HL-60 (cell line): ENCODE data around the gene CACNA1C.

Source experiments
- DNase-seq, 2 experiments: peaks; one replicate each; pipeline ENCODE4 v3.0.0-alpha.2; 2010 to 2020; ENCODE audit warnings: low read depth in 1 of 2, low spot score in 1 of 2
- H3K27ac ChIP-seq: fragments of 250-450 bp; sonication (Bioruptor Pico); replicated peaks from 2 replicates; pipeline ENCODE4 v1.5.1; 2020; ENCODE audit warnings: mild to moderate bottlenecking, moderate library complexity
- H3K27me3 ChIP-seq: fragments of 250-450 bp; sonication (Bioruptor Pico); 2 replicates; pipeline ENCODE4 v1.5.1; 2021; ENCODE audit warnings: mild to moderate bottlenecking, moderate library complexity; ENCODE audit not compliant: insufficient read depth, poor library complexity, severe bottlenecking
- H3K4me3 ChIP-seq: replicated peaks from 2 replicates; pipeline ENCODE4 v1.5.1; 2011; ENCODE audit warnings: mild to moderate bottlenecking, control low read depth, low read length; ENCODE audit not compliant: insufficient read depth
- GABPA ChIP-seq: IDR thresholded peaks from 2 replicates; pipeline ENCODE4 v1.6.1; 2012; ENCODE audit warnings: low read depth
- POLR2AphosphoS5 ChIP-seq: IDR thresholded peaks from 2 replicates; pipeline ENCODE4 v1.6.1; 2012; ENCODE audit warnings: low read depth
- SPI1 ChIP-seq: IDR thresholded peaks from 2 replicates; pipeline ENCODE4 v1.6.1; 2012; ENCODE audit warnings: low read depth, mild to moderate bottlenecking, borderline replicate concordance
- TF ChIP-seq, protein P1 (sequence below): IDR thresholded peaks from 2 replicates; pipeline ENCODE4 v1.6.1; 2012; ENCODE audit warnings: low read depth; ENCODE audit not compliant: insufficient replicate concordance
- TF ChIP-seq, protein P2 (sequence below): IDR thresholded peaks from one replicate; pipeline ENCODE4 v1.5.1; 2011; ENCODE audit warnings: low read length, control low read depth, inconsistent platforms; ENCODE audit not compliant: insufficient read depth

The CACNA1C gene

GRCh38 chr12:2139651-2140050, 86.9 kb downstream of the CACNA1C start:
- Histone ChIP-seq H3K27me3 (no peaks in the 10 kb centered on the region), H3K27ac (no peak overlapping the region), H3K4me3 (no peak overlapping the region)
- no peak for DNase-seq
- TF ChIP-seq, protein P1, sequence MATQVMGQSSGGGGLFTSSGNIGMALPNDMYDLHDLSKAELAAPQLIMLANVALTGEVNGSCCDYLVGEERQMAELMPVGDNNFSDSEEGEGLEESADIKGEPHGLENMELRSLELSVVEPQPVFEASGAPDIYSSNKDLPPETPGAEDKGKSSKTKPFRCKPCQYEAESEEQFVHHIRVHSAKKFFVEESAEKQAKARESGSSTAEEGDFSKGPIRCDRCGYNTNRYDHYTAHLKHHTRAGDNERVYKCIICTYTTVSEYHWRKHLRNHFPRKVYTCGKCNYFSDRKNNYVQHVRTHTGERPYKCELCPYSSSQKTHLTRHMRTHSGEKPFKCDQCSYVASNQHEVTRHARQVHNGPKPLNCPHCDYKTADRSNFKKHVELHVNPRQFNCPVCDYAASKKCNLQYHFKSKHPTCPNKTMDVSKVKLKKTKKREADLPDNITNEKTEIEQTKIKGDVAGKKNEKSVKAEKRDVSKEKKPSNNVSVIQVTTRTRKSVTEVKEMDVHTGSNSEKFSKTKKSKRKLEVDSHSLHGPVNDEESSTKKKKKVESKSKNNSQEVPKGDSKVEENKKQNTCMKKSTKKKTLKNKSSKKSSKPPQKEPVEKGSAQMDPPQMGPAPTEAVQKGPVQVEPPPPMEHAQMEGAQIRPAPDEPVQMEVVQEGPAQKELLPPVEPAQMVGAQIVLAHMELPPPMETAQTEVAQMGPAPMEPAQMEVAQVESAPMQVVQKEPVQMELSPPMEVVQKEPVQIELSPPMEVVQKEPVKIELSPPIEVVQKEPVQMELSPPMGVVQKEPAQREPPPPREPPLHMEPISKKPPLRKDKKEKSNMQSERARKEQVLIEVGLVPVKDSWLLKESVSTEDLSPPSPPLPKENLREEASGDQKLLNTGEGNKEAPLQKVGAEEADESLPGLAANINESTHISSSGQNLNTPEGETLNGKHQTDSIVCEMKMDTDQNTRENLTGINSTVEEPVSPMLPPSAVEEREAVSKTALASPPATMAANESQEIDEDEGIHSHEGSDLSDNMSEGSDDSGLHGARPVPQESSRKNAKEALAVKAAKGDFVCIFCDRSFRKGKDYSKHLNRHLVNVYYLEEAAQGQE = no peak
- TF ChIP-seq POLR2AphosphoS5 (no peak), SPI1 (no peak), GABPA (no peak)
- TF ChIP-seq, protein P2, sequence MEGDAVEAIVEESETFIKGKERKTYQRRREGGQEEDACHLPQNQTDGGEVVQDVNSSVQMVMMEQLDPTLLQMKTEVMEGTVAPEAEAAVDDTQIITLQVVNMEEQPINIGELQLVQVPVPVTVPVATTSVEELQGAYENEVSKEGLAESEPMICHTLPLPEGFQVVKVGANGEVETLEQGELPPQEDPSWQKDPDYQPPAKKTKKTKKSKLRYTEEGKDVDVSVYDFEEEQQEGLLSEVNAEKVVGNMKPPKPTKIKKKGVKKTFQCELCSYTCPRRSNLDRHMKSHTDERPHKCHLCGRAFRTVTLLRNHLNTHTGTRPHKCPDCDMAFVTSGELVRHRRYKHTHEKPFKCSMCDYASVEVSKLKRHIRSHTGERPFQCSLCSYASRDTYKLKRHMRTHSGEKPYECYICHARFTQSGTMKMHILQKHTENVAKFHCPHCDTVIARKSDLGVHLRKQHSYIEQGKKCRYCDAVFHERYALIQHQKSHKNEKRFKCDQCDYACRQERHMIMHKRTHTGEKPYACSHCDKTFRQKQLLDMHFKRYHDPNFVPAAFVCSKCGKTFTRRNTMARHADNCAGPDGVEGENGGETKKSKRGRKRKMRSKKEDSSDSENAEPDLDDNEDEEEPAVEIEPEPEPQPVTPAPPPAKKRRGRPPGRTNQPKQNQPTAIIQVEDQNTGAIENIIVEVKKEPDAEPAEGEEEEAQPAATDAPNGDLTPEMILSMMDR = no peak

DNA sequence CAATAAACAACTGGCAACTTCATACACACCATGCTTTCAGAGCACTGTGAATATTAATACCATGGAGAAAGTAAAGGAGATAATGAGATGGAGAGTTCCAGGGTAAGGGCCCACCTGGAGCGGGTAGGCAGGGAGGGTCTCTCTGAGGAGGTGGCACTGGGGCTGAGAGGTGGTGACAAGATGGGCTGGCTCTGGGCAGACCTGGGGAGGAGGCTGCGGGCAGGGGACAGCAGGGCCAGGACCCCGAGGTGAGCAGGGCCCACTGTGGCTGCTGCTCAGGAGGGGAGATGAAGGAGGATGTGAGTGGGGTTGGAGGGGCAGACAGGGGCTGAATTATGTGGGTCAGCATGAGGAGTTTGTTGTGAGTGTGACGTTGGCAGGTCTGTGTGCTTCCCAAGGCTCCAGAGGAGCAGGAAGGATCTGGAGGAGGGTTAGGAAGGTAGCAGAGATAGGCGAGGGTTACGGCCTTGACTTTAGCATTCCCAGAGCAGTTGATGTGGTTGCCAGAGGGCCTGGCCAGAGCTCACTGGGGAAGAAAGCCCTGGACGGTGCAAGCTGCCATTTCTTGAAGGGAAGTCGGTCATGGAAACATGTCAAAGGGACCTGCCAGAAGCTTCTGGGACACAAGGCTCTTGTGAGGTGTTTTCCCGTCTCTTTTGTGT, 88.2 kb downstream of the CACNA1C start:
- peaks cover 4% of the 10 kb centered on the region for H3K27me3 ChIP-seq
- DNase-seq = no peak
- H3K27ac ChIP-seq = no peak overlapping the region
- TF ChIP-seq, protein P1 = no peak
- TF ChIP-seq SPI1 (no peak), POLR2AphosphoS5 (no peak)
- no peak overlapping the region for H3K4me3 ChIP-seq

GRCh38 chr12:2142068-2142467, 89.3 kb downstream of the CACNA1C start:
- H3K4me3 ChIP-seq = no peak overlapping the region
- no peak for DNase-seq
- H3K27me3 ChIP-seq = peaks cover 4% of the 10 kb centered on the region
- TF ChIP-seq GABPA (no peak), SPI1 (peak; percentile 23; the same call in 1 of the 2 replicates)
- no peak overlapping the region for H3K27ac ChIP-seq

DNA sequence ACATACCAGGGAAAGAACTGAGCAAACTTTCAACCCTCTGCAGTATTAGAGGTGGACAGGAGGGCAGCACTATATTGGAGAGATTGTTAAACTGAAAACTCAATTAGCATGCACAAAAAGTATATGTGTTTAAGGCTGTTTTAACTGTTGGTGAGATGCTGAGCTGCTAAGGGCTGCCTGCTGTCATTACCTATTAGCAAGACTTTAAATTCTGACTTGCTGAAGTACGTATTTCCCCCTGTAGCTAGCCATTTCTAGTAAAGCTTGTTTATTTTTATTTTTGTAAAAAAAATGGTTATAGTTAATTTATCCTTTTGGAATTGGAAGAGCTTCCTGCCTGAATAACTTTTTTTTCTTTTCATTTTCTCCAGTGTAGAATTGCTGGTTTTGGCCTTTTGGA, 92.2 kb downstream of the CACNA1C start:
- DNase-seq = no peak
- H3K27ac ChIP-seq = no peak overlapping the region
- H3K4me3 ChIP-seq = no peak overlapping the region
- H3K27me3 ChIP-seq = peaks cover 4% of the 10 kb centered on the region
- TF ChIP-seq SPI1 (no peak), GABPA (no peak), POLR2AphosphoS5 (no peak)
- TF ChIP-seq, protein P2 = no peak
- TF ChIP-seq, protein P1 = no peak
